ENCODE measurements around the gene SLC2A13. TPM values are rescaled to one million over a fixed set of nuclear protein-coding genes. Genes with fewer than 3 reads are reported as not detected.

Gene SLC2A13
- total and polyA plus RNA-seq, 10 of the 15 experiments (the other 5 are each of a cell fraction or from before 2014, with no cell fraction given) = 0.05 to 3.7 (median 0.25) TPM

DNA sequence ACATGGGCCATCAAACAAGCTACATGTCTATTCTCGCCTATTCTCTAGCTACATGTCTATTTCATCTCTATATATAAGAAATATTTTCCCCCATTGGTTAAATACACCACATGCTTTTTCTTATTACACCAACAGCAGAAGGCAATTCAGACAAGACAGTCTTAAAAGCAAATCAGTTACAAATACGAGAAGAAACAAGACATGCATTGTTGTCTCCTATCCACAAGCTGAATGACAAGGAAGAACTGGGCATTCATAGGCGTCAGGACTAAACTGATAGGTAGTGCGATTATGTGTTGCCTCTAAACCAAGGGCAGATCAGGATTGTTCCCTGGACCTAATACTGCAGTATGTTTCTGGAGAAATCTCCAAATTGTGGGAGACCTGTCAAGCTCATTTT lies 19.4 kb downstream of the SLC2A13 start:
- H3K79me2 ChIP-seq (ENCODE audit: control insufficient read depth, insufficient read depth, low read length) = no peaks in the 10 kb centered on the region
- in situ Hi-C loops (cut with MboI) = no loop called here
- no peak overlapping the region for H3K27ac ChIP-seq (ENCODE audit: control insufficient read depth, insufficient read depth)
- ChIA-PET RAD21 (ENCODE audit: unreplicated experiment) (no interaction called here), SMC1A (ENCODE audit: uncharacterized antibody, unreplicated experiment) (interaction anchor here (0.8 to 1.7 kb wide), 7 partner anchors 9 to 204 kb away, joined by 3 to 4 read pairs (median 3); no protein-coding TSS in a partner anchor), CTCF (interaction anchor here (0.6 to 4.4 kb wide), 3 partner anchors 13 to 75 kb away, joined by 3 to 18 read pairs (median 7); no protein-coding TSS in a partner anchor), POLR2A (interaction anchor here (1.2 kb wide), 1 partner anchor 32 kb away, joined by 3 read pairs; no protein-coding TSS in a partner anchor)
- no peaks in the 10 kb centered on the region for H4K20me1 ChIP-seq (ENCODE audit: control insufficient read depth, insufficient read depth)
- no peak overlapping the region for H3K4me3 ChIP-seq
- 83% methylated on average over 4 of the region's 4 CpGs for WGBS (ENCODE audit: insufficient coverage, insufficient replicate concordance, low lambda C conversion rate, missing lambda C conversion rate)
- intact Hi-C loops (cut with micrococcal nuclease; ENCODE audit: unreplicated experiment) = loop anchor here (2.0 kb wide), 1 partner anchor 20 kb away; the partner anchor contains the start of gene SLC2A13
- no peaks in the 10 kb centered on the region for H3K4me1 ChIP-seq (ENCODE audit: control insufficient read depth, insufficient read depth, low read length)
- TF ChIP-seq HDAC2 (IDR thresholded peaks at IDR 0.05) = no peak
- no peak for TF ChIP-seq SMAD1 (IDR thresholded peaks at IDR 0.05; ENCODE audit: low read depth, partially characterized antibody)
- TF ChIP-seq TCF3 (IDR thresholded peaks at IDR 0.05; ENCODE audit: borderline replicate concordance, insufficient read depth, low read depth, low read length) = no peak
- no peak for TF ChIP-seq KDM1A (IDR thresholded peaks at IDR 0.05; ENCODE audit: borderline replicate concordance)
- TF ChIP-seq, protein P1, sequence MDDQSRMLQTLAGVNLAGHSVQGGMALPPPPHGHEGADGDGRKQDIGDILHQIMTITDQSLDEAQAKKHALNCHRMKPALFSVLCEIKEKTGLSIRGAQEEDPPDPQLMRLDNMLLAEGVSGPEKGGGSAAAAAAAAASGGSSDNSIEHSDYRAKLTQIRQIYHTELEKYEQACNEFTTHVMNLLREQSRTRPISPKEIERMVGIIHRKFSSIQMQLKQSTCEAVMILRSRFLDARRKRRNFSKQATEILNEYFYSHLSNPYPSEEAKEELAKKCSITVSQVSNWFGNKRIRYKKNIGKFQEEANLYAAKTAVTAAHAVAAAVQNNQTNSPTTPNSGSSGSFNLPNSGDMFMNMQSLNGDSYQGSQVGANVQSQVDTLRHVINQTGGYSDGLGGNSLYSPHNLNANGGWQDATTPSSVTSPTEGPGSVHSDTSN (IDR thresholded peaks at IDR 0.05; ENCODE audit: insufficient replicate concordance, low read depth, low read length) = no peak
- no peak for TF ChIP-seq NR2C1 (IDR thresholded peaks at IDR 0.05)
- no peak for TF ChIP-seq IRF5 (IDR thresholded peaks at IDR 0.05; ENCODE audit: borderline replicate concordance)
- TF ChIP-seq PML (IDR thresholded peaks at IDR 0.05; ENCODE audit: low read length) = no peak
- no peak for TF ChIP-seq KAT2A (conservative IDR thresholded peaks at IDR 0.05; ENCODE audit: control insufficient read depth, low read depth, low read length)
- no peak for TF ChIP-seq ZBTB4 (CRISPR knock-in tag; IDR thresholded peaks at IDR 0.05)
- TF ChIP-seq, protein P2, sequence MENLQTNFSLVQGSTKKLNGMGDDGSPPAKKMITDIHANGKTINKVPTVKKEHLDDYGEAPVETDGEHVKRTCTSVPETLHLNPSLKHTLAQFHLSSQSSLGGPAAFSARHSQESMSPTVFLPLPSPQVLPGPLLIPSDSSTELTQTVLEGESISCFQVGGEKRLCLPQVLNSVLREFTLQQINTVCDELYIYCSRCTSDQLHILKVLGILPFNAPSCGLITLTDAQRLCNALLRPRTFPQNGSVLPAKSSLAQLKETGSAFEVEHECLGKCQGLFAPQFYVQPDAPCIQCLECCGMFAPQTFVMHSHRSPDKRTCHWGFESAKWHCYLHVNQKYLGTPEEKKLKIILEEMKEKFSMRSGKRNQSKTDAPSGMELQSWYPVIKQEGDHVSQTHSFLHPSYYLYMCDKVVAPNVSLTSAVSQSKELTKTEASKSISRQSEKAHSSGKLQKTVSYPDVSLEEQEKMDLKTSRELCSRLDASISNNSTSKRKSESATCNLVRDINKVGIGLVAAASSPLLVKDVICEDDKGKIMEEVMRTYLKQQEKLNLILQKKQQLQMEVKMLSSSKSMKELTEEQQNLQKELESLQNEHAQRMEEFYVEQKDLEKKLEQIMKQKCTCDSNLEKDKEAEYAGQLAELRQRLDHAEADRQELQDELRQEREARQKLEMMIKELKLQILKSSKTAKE (IDR thresholded peaks at IDR 0.05; ENCODE audit: low read depth, poor library complexity, severe bottlenecking) = no peak
- H3K9ac ChIP-seq (ENCODE audit: control insufficient read depth, insufficient read depth, low read length) = no peak overlapping the region
- no peak overlapping the region for H2AFZ ChIP-seq (ENCODE audit: control insufficient read depth, low read depth, low read length)
- no peaks in the 10 kb centered on the region for H3K9me3 ChIP-seq (replicated peaks; ENCODE audit: control insufficient read depth, insufficient read depth, low read length)
- no peaks in the 10 kb centered on the region for H3K27me3 ChIP-seq (replicated peaks in 1 of 2; ENCODE audit: control insufficient read depth in 2 of 2, insufficient read depth in 2 of 2, low read length in 1 of 2)
- BruUV-seq (replicated peaks) = no TSS peak
- ATAC-seq (no peak), FAIRE-seq (no peak), DNase-seq (ENCODE audit: low read depth, low spot score) (no peak)
- H3K36me3 ChIP-seq (ENCODE audit: control insufficient read depth in 2 of 2, insufficient read depth in 2 of 2, low read length in 1 of 2) = no peaks in the 10 kb centered on the region
- no peak overlapping the region for H3K4me2 ChIP-seq (ENCODE audit: control insufficient read depth, insufficient read depth)

All from GM12878 (cell line).